Measurements from ENCODE around the gene DMBX1. TPM values are rescaled to one million over a fixed set of nuclear protein-coding genes. Genes with fewer than 3 reads are reported as not detected.

DMBX1 gene
- total and polyA plus RNA-seq, 2 of the 13 experiments (the other 11 are each of a cell fraction or from before 2014, with no cell fraction given): not detected

- no peak for DNase-seq (ENCODE audit: low spot score)
- CTCF ChIA-PET (ENCODE audit: low intra/inter-chr PET ratio, low total read pairs): interaction anchor here (1.4 to 4.1 kb wide), 2 partner anchors 80 to 87 kb away, joined by 12 to 37 read pairs; a partner anchor contains a TSS
- no TSS peak for BruUV-seq (replicated peaks)
- POLR2A ChIA-PET: interaction anchor here (1.1 kb wide), 1 partner anchor 87 kb away, joined by 3 read pairs; a partner anchor contains a TSS
- Histone ChIP-seq H2AFZ (ENCODE audit: low read length) (no peak overlapping the region), H3K4me2 (ENCODE audit: low read depth, low read length) (no peak overlapping the region), H3K79me2 (ENCODE audit: insufficient read depth, low read length) (no peaks in the 10 kb centered on the region), H4K20me1 (ENCODE audit: insufficient read depth, low read length) (no peaks in the 10 kb centered on the region), H3K27ac (ENCODE audit: extremely low read length, insufficient read depth, low read length) (no peak overlapping the region), H3K9ac (ENCODE audit: insufficient read depth, low read depth, low read length) (no peak overlapping the region), H3K4me1 (ENCODE audit: insufficient read depth, low read length) (peaks cover 5% of the 10 kb centered on the region; the same call in 1 of the 2 replicates), H3K27me3 (ENCODE audit: control insufficient read depth in 1 of 2, insufficient read depth in 2 of 2, low read length in 2 of 2) (peaks cover 10 to 75% of the 10 kb centered on the region in 2 experiments), H3K9me3 (ENCODE audit: low read length) (no peaks in the 10 kb centered on the region), H3K4me3 (replicated peaks in 1 of 3; ENCODE audit: insufficient read depth in 1 of 3, low read depth in 2 of 3, low read length in 3 of 3) (no peak overlapping the region), H3K36me3 (replicated peaks in 1 of 2; ENCODE audit: control insufficient read depth in 1 of 2, insufficient read depth in 2 of 2, low read length in 2 of 2) (no peaks in the 10 kb centered on the region)
- intact Hi-C loops (cut with micrococcal nuclease; ENCODE audit: unreplicated experiment) (loop anchor here (1.0 kb wide), 1 partner anchor 81 kb away; no protein-coding TSS in a partner anchor), in situ Hi-C loops (cut with HindIII; ENCODE audit: extremely low pct_ligation_motif_present, low pct_unique_long_range_greater_than_20kb) (loop anchor here (5.0 kb wide), 1 partner anchor 80 kb away; no protein-coding TSS in a partner anchor)
- ATAC-seq: no peak
- WGBS (ENCODE audit: low lambda C conversion rate): 54% methylated on average over 10 of the region's 14 CpGs
- no peak for FAIRE-seq
- TF ChIP-seq ZBTB3 (CRISPR knock-in tag; IDR thresholded peaks at IDR 0.05; ENCODE audit: borderline replicate concordance, low read depth) (no peak), MIER3 (CRISPR knock-in tag; IDR thresholded peaks at IDR 0.05; ENCODE audit: borderline replicate concordance) (no peak), MLLT10 (CRISPR knock-in tag; IDR thresholded peaks at IDR 0.05) (no peak), ZNF512B (CRISPR knock-in tag; IDR thresholded peaks at IDR 0.05; ENCODE audit: borderline replicate concordance) (no peak), ZNF577 (CRISPR knock-in tag; IDR thresholded peaks at IDR 0.05; ENCODE audit: borderline replicate concordance, low read depth) (no peak), ZNF576 (CRISPR knock-in tag; IDR thresholded peaks at IDR 0.05) (no peak), ELF4 (CRISPR knock-in tag; IDR thresholded peaks at IDR 0.05; ENCODE audit: borderline replicate concordance) (no peak), ZNF543 (CRISPR knock-in tag; IDR thresholded peaks at IDR 0.05) (no peak), KAT2B (IDR thresholded peaks at IDR 0.05; ENCODE audit: borderline replicate concordance, low read depth, low read length) (no peak), TFAP4 (IDR thresholded peaks at IDR 0.05; ENCODE audit: borderline replicate concordance, low read depth) (no peak), ZNF552 (CRISPR knock-in tag; IDR thresholded peaks at IDR 0.05; ENCODE audit: borderline replicate concordance) (no peak), KAT8 (CRISPR knock-in tag; IDR thresholded peaks at IDR 0.05) (no peak), HDAC1 (CRISPR knock-in tag; IDR thresholded peaks at IDR 0.05) (no peak), HNF1A (IDR thresholded peaks at IDR 0.05; ENCODE audit: low read depth) (no peak), HNF1A (CRISPR knock-in tag; IDR thresholded peaks at IDR 0.05; ENCODE audit: borderline replicate concordance) (no peak), ARHGAP35 (CRISPR knock-in tag; IDR thresholded peaks at IDR 0.05; ENCODE audit: borderline replicate concordance) (no peak)
Measured at GRCh38 chr1:46447499-46448108, 42.0 kb upstream of the DMBX1 start.
